GM20000 (cell line): ENCODE measurements around the gene DNAH5.

Experiments
- DNase-seq: peaks from one replicate; pipeline ENCODE4 v3.0.0; 2012; ENCODE audit warnings: low spot score
- CTCF ChIP-seq: IDR thresholded peaks from 2 replicates; pipeline ENCODE4 v1.5.1; 2012; ENCODE audit warnings: mild to moderate bottlenecking, control low read depth; ENCODE audit errors: extremely low read depth, missing control alignments

DNAH5 gene

GRCh38 chr5:13661272-13661671 is 283.2 kb downstream of the DNAH5 start:
- no peak for DNase-seq
- TF ChIP-seq CTCF: no peak

GRCh38 chr5:13660072-13660471 is 284.4 kb downstream of the DNAH5 start:
- no peak for DNase-seq

GRCh38 chr5:13659391-13659790 is 285.1 kb downstream of the DNAH5 start:
- TF ChIP-seq CTCF: no peak
- DNase-seq: no peak

More at GRCh38 chr5:13660072-13660471, 284.4 kb downstream of the DNAH5 start:
- no peak for TF ChIP-seq CTCF

GRCh38 chr5:13658761-13659160 is 285.7 kb downstream of the DNAH5 start:
- no peak for TF ChIP-seq CTCF
- DNase-seq: no peak

- no peak for TF ChIP-seq CTCF
- no peak for DNase-seq
These were observed 286.3 kb downstream of the DNAH5 start for GRCh38 chr5:13658152-13658551.

- TF ChIP-seq CTCF: no peak
- DNase-seq: no peak
These were observed 290.8 kb downstream of the DNAH5 start for GRCh38 chr5:13653709-13654108.

GRCh38 chr5:13649656-13650055 is 294.8 kb downstream of the DNAH5 start:
- no peak for TF ChIP-seq CTCF
- no peak for DNase-seq
